Mammary epithelial cell (primary cell): ENCODE data around the gene DIAPH3.

Experiments used
- EZH2 ChIP-seq: IDR thresholded peaks from 2 replicates; pipeline ENCODE4 v1.6.1; 2012; ENCODE audit warnings: low read length, inconsistent platforms, borderline replicate concordance
- TF ChIP-seq, protein P1 (sequence below), 2 donors: IDR thresholded peaks in 1 of 2; conservative IDR thresholded peaks in 1 of 2; 2 replicates each; pipeline ENCODE4 v1.5.1; 2011 to 2012; ENCODE audit warnings: inconsistent platforms in 2 of 2, low read length in 2 of 2, mild to moderate bottlenecking in 2 of 2, control low read depth in 1 of 2, low read depth in 1 of 2; ENCODE audit not compliant: insufficient read depth in 1 of 2; ENCODE audit errors: extremely low read depth in 1 of 2

DNA sequence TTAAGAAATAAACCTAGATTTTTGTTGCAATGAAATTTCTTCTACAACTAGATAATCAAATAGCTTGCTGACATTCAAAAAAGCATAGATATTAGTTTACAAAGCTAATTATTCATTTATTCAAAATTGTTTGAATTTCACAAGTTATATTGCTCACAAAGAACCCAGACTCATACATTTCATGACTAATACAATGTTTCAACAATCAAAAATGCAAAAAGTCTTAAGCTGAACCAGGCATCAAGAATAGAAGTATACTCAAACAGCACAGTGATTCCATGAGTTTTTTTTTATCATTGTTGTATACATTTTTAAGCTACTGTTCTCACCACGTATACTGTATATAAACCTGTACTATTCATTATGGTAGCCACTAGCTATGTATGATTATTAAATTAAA is 51.0 kb downstream of the DIAPH3 start:
- TF ChIP-seq, protein P1, sequence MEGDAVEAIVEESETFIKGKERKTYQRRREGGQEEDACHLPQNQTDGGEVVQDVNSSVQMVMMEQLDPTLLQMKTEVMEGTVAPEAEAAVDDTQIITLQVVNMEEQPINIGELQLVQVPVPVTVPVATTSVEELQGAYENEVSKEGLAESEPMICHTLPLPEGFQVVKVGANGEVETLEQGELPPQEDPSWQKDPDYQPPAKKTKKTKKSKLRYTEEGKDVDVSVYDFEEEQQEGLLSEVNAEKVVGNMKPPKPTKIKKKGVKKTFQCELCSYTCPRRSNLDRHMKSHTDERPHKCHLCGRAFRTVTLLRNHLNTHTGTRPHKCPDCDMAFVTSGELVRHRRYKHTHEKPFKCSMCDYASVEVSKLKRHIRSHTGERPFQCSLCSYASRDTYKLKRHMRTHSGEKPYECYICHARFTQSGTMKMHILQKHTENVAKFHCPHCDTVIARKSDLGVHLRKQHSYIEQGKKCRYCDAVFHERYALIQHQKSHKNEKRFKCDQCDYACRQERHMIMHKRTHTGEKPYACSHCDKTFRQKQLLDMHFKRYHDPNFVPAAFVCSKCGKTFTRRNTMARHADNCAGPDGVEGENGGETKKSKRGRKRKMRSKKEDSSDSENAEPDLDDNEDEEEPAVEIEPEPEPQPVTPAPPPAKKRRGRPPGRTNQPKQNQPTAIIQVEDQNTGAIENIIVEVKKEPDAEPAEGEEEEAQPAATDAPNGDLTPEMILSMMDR (conservative IDR thresholded peaks at IDR 0.05 in 1 of 2, IDR thresholded peaks at IDR 0.05 in 1 of 2; ENCODE audit: extremely low read depth in 1 of 2, insufficient read depth in 1 of 2, low read depth in 1 of 2, low read length in 2 of 2), result no peak
- TF ChIP-seq EZH2, result no peak
